ENCODE measurements around the gene ADGRG1. TPM values are rescaled to one million over a fixed set of nuclear protein-coding genes. Genes with fewer than 3 reads are reported as not detected.

The ADGRG1 gene
- total RNA-seq, 2 experiments from 2014 or later, result not detected

- BruUV-seq (replicated peaks), result no TSS peak
- H3K4me1 ChIP-seq (ENCODE audit: insufficient read depth, low read length, poor library complexity, severe bottlenecking), result no peaks in the 10 kb centered on the region
Measured at GRCh38 chr16:57666353-57667047, 38.1 kb downstream of the ADGRG1 start.

GRCh38 chr16:57667048-57667525 lies 38.7 kb downstream of the ADGRG1 start:
- Histone ChIP-seq H4K20me1 (ENCODE audit: insufficient read depth, low read length) (no peaks in the 10 kb centered on the region), H3K9me2 (ENCODE audit: insufficient read depth, low read length) (no peaks in the 10 kb centered on the region), H3K4me1 (ENCODE audit: insufficient read depth, low read length, poor library complexity, severe bottlenecking) (no peaks in the 10 kb centered on the region), H3K4me2 (ENCODE audit: low read length) (no peak overlapping the region), H3K36me3 (ENCODE audit: insufficient read depth, low read length) (no peaks in the 10 kb centered on the region), H3K79me2 (ENCODE audit: insufficient read depth, low read depth, low read length) (no peaks in the 10 kb centered on the region), H3K27ac (ENCODE audit: low read depth, low read length, poor library complexity, severe bottlenecking) (no peak overlapping the region), H3K9me3 (ENCODE audit: low read length) (no peaks in the 10 kb centered on the region), H3K4me3 (ENCODE audit: low read depth, low read length, poor library complexity, severe bottlenecking) (no peak overlapping the region), H2AFZ (ENCODE audit: low read length) (no peak overlapping the region)
- TF ChIP-seq CTCF (conservative IDR thresholded peaks at IDR 0.05; ENCODE audit: low read length), result no peak
- no peak for TF ChIP-seq EZH2phosphoT487 (IDR thresholded peaks at IDR 0.05; ENCODE audit: borderline replicate concordance, low read depth, low read length)
- intact Hi-C loops (cut with micrococcal nuclease; ENCODE audit: unreplicated experiment), result no loop called here
- BruUV-seq (replicated peaks), result no TSS peak
- ChIA-PET CTCF (ENCODE audit: unreplicated experiment) (no interaction called here), POLR2A (no interaction called here)
- no peak for DNase-seq (ENCODE audit: low spot score)

More at GRCh38 chr16:57666353-57667047, 38.1 kb downstream of the ADGRG1 start:
- Histone ChIP-seq H4K20me1 (ENCODE audit: insufficient read depth, low read length) (no peaks in the 10 kb centered on the region), H3K27ac (ENCODE audit: low read depth, low read length, poor library complexity, severe bottlenecking) (no peak overlapping the region), H3K4me2 (ENCODE audit: low read length) (no peak overlapping the region), H3K9me2 (ENCODE audit: insufficient read depth, low read length) (no peaks in the 10 kb centered on the region), H3K9me3 (ENCODE audit: low read length) (no peaks in the 10 kb centered on the region), H2AFZ (ENCODE audit: low read length) (no peak overlapping the region), H3K4me3 (ENCODE audit: low read depth, low read length, poor library complexity, severe bottlenecking) (no peak overlapping the region), H3K36me3 (ENCODE audit: insufficient read depth, low read length) (no peaks in the 10 kb centered on the region), H3K79me2 (ENCODE audit: insufficient read depth, low read depth, low read length) (no peaks in the 10 kb centered on the region)
- ChIA-PET POLR2A (no interaction called here), CTCF (ENCODE audit: unreplicated experiment) (no interaction called here)
- intact Hi-C loops (cut with micrococcal nuclease; ENCODE audit: unreplicated experiment), result no loop called here
- TF ChIP-seq CTCF (conservative IDR thresholded peaks at IDR 0.05; ENCODE audit: low read length) (no peak), EZH2phosphoT487 (IDR thresholded peaks at IDR 0.05; ENCODE audit: borderline replicate concordance, low read depth, low read length) (no peak)
- no peak for DNase-seq (ENCODE audit: low spot score)

GRCh38 chr16:57667526-57668262 lies 39.3 kb downstream of the ADGRG1 start:
- Histone ChIP-seq H3K4me1 (ENCODE audit: insufficient read depth, low read length, poor library complexity, severe bottlenecking) (no peaks in the 10 kb centered on the region), H3K9me2 (ENCODE audit: insufficient read depth, low read length) (no peaks in the 10 kb centered on the region), H4K20me1 (ENCODE audit: insufficient read depth, low read length) (no peaks in the 10 kb centered on the region), H3K36me3 (ENCODE audit: insufficient read depth, low read length) (no peaks in the 10 kb centered on the region), H3K27ac (ENCODE audit: low read depth, low read length, poor library complexity, severe bottlenecking) (no peak overlapping the region), H3K4me2 (ENCODE audit: low read length) (no peak overlapping the region), H2AFZ (ENCODE audit: low read length) (no peak overlapping the region), H3K79me2 (ENCODE audit: insufficient read depth, low read depth, low read length) (no peaks in the 10 kb centered on the region), H3K4me3 (ENCODE audit: low read depth, low read length, poor library complexity, severe bottlenecking) (no peak overlapping the region), H3K9me3 (ENCODE audit: low read length) (no peaks in the 10 kb centered on the region)
- CTCF ChIA-PET (ENCODE audit: unreplicated experiment), result no interaction called here
- TF ChIP-seq CTCF (conservative IDR thresholded peaks at IDR 0.05; ENCODE audit: low read length) (peak; percentile 41), EZH2phosphoT487 (IDR thresholded peaks at IDR 0.05; ENCODE audit: borderline replicate concordance, low read depth, low read length) (no peak)
- intact Hi-C loops (cut with micrococcal nuclease; ENCODE audit: unreplicated experiment), result no loop called here
- POLR2A ChIA-PET, result no interaction called here
- no peak for DNase-seq (ENCODE audit: low spot score)
- BruUV-seq (replicated peaks), result no TSS peak

Measured in OCI-LY7 (cell line).